RPMI7951 (cell line): ENCODE results near the gene NR6A1. TPM values are rescaled to one million over a fixed set of nuclear protein-coding genes. Genes with fewer than 3 reads are reported as not detected.

Experiments
- DNase-seq: peaks from one replicate; pipeline ENCODE4 v3.0.0-alpha.2; 2012; ENCODE audit warnings: low read depth
- total RNA-seq: library from RNA; depleted of rRNA; stranded (reverse); fragments of >200 nt; shearing (Covaris generic); gene quantifications from 2 replicates; pipeline ENCODE4 v1.2.3, GENCODE V29; 2014

NR6A1 gene
- total RNA-seq, 1 experiment from 2014 or later: 1.4 TPM

GRCh38 chr9:124688238-124688904 is 82.7 kb downstream of the NR6A1 start:
- no peak for DNase-seq

GRCh38 chr9:124686918-124687317 is 84.2 kb downstream of the NR6A1 start:
- no peak for DNase-seq

GRCh38 chr9:124685217-124685616 is 85.9 kb downstream of the NR6A1 start:
- no peak for DNase-seq

GRCh38 chr9:124684169-124684568 is 86.9 kb downstream of the NR6A1 start:
- DNase-seq: no peak

- DNase-seq: no peak
Measured at GRCh38 chr9:124683043-124683442, 88.1 kb downstream of the NR6A1 start.

- DNase-seq: no peak
Measured at GRCh38 chr9:124680714-124681390, 90.3 kb downstream of the NR6A1 start.

- DNase-seq: no peak
Measured at GRCh38 chr9:124680049-124680448, 91.1 kb downstream of the NR6A1 start.

- no peak for DNase-seq
Measured at GRCh38 chr9:124676159-124676551, 95.0 kb downstream of the NR6A1 start.

GRCh38 chr9:124675261-124676158 is 95.6 kb downstream of the NR6A1 start:
- DNase-seq: no peak

GRCh38 chr9:124674651-124675050 is 96.5 kb downstream of the NR6A1 start:
- DNase-seq: no peak

- DNase-seq: peak; percentile 49
Measured at GRCh38 chr9:124673063-124673462, 98.0 kb downstream of the NR6A1 start.

GRCh38 chr9:124671861-124672260 is 99.2 kb downstream of the NR6A1 start:
- DNase-seq: no peak

- DNase-seq: no peak
Measured at GRCh38 chr9:124666642-124667041, 104.5 kb downstream of the NR6A1 start.

GRCh38 chr9:124665391-124666058 is 105.6 kb downstream of the NR6A1 start:
- DNase-seq: peak; percentile 64

GRCh38 chr9:124664143-124664542 is 107.0 kb downstream of the NR6A1 start:
- no peak for DNase-seq

- DNase-seq: peak; percentile 26
Measured at GRCh38 chr9:124663046-124663961, 107.8 kb downstream of the NR6A1 start.

GRCh38 chr9:124662561-124662960 is 108.5 kb downstream of the NR6A1 start:
- DNase-seq: no peak

- peak; percentile 20 for DNase-seq
Measured at GRCh38 chr9:124661271-124661670, 109.8 kb downstream of the NR6A1 start.

GRCh38 chr9:124660341-124660801 is 110.7 kb downstream of the NR6A1 start:
- peak; percentile 79 for DNase-seq

- peak; percentile 99 for DNase-seq
Measured at GRCh38 chr9:124659099-124659659, 111.9 kb downstream of the NR6A1 start.
